Upper lobe of left lung (tissue), 6 donors: ENCODE results near the gene MCM5. TPM values are rescaled to one million over a fixed set of nuclear protein-coding genes. Genes with fewer than 3 reads are reported as not detected.
A peak's percentile ranks its signal among the peaks of the same experiment; 100 is the strongest.
"Not testable (repeated sequence)": the region's sequence is repeated elsewhere in the genome, so short reads cannot be mapped to it uniquely, and the experiment has no call there.

Experiments
- ATAC-seq, 2 donors: fragments of 200-7000 bp; cut with Tn5 transposase; one replicate each; pipeline ENCODE4 v1.9.1; 2022; ENCODE audit warnings: mild to moderate bottlenecking in 2 of 2, moderate library complexity in 2 of 2; ENCODE audit not compliant: low FRiP score in 2 of 2
- DNase-seq, 2 donors: peaks; one replicate each; pipeline ENCODE4 v3.0.0-alpha.2; 2019 to 2020
- H3K27ac ChIP-seq, 4 donors: fragments of 200-600 bp; sonication (generic); one replicate each; pipeline ENCODE4 v1.5.1; 2016 to 2019
- H3K27me3 ChIP-seq, 4 donors: fragments of 200-600 bp; sonication (generic); one replicate each; pipeline ENCODE4 v1.5.1; 2017 to 2019
- H3K36me3 ChIP-seq, 4 donors: fragments of 200-600 bp; sonication (generic); one replicate each; pipeline ENCODE4 v1.5.1; 2016 to 2019
- H3K4me1 ChIP-seq, 4 donors: fragments of 200-600 bp; sonication (generic); one replicate each; pipeline ENCODE4 v1.5.1; 2018 to 2019
- H3K4me3 ChIP-seq, 4 donors: fragments of 200-600 bp; sonication (generic); one replicate each; pipeline ENCODE4 v1.5.1; 2017 to 2019; ENCODE audit warnings: mild to moderate bottlenecking in 2 of 4, moderate library complexity in 1 of 4
- H3K9me3 ChIP-seq, 4 donors: fragments of 200-600 bp; sonication (generic); one replicate each; pipeline ENCODE4 v1.5.1; 2018 to 2019
- EP300 ChIP-seq, 4 donors: sonication (generic); formaldehyde crosslinking; IDR thresholded peaks; one replicate each; pipeline ENCODE4 v1.5.1; 2017; ENCODE audit warnings: antibody characterized with exemption in 4 of 4, control low read depth in 2 of 4
- POLR2A ChIP-seq, 4 donors: fragments of 450-650 bp; IDR thresholded peaks; one replicate each; pipeline ENCODE4 v1.5.1; 2016 to 2017; ENCODE audit warnings: antibody characterized with exemption in 4 of 4, mild to moderate bottlenecking in 2 of 4
- POLR2AphosphoS5 ChIP-seq, 2 donors: sonication (generic); formaldehyde crosslinking; IDR thresholded peaks; one replicate each; pipeline ENCODE4 v1.5.1; 2017; ENCODE audit warnings: antibody characterized with exemption in 2 of 2
- WGBS, 2 donors: methylation state at CpG; one replicate each; pipeline ENCODE4 v1.1.5; 2017 to 2018; 5-methylcytosine and 5-hydroxymethylcytosine counted together
- total RNA-seq, 6 donors: library from RNA; depleted of rRNA in 4 of 6; stranded (reverse); fragments of >200 nt in 4 of 6; gene quantifications; one replicate each; pipeline versions ENCODE4 v1.1.0 to v1.2.1, GENCODE V29; 2016 to 2021
- TF ChIP-seq, protein P1 (sequence below), 6 experiments: fragments of 450-650 bp in 4 of 6; fragments of 200-600 bp in 2 of 6; sonication (generic) in 2 of 6; IDR thresholded peaks; one replicate each; pipeline ENCODE4 v1.5.1; 2016 to 2019; ENCODE audit warnings: antibody characterized with exemption in 6 of 6
- donor health status: DM: no; HTN: no; CAD: no; lungs with moderate emphysema.
- donor health status: DM: no; HTN: yes; CAD: no; lungs with severe emphysema.

The MCM5 gene
- total RNA-seq, 6 donors from 2014 or later: 9.8 to 34.4 (median 20.2) TPM

DNA sequence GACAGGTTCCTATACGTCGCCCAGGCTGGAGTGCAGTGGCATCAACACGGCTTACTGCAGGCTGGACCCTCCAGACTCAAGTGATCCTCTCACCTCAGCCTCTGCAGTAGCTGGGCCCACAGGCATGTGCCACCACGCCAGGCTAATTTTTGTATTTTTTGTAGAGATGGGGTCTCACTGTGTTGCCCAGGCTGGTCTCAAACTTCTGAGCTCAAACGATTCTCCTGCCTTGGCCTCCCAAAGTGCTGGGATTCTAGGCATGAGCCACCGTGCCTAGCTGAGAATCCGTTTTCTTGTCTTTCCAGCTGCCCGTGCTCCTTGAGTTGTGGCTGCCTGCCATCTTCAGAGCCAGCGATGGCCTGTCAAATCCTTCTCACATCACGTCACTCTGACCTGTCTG is 56.8 kb downstream of the MCM5 start:
- Histone ChIP-seq H3K4me3 (no peak overlapping the region), H3K27ac (no peak overlapping the region), H3K27me3 (no peaks in the 10 kb centered on the region), H3K9me3 (no peaks in the 10 kb centered on the region), H3K36me3 (no peaks in the 10 kb centered on the region), H3K4me1 (peaks cover 2 to 15% (median 9%) of the 10 kb centered on the region in 4 donors)
- 84 to 85% methylated on average over 10 of the region's 10 CpGs for WGBS, 2 donors
- ATAC-seq (no peak), DNase-seq (no peak)
- TF ChIP-seq POLR2AphosphoS5 (IDR thresholded peaks at IDR 0.05) (no peak), POLR2A (IDR thresholded peaks at IDR 0.05) (no peak), EP300 (IDR thresholded peaks at IDR 0.05) (no peak)
- TF ChIP-seq, protein P1, sequence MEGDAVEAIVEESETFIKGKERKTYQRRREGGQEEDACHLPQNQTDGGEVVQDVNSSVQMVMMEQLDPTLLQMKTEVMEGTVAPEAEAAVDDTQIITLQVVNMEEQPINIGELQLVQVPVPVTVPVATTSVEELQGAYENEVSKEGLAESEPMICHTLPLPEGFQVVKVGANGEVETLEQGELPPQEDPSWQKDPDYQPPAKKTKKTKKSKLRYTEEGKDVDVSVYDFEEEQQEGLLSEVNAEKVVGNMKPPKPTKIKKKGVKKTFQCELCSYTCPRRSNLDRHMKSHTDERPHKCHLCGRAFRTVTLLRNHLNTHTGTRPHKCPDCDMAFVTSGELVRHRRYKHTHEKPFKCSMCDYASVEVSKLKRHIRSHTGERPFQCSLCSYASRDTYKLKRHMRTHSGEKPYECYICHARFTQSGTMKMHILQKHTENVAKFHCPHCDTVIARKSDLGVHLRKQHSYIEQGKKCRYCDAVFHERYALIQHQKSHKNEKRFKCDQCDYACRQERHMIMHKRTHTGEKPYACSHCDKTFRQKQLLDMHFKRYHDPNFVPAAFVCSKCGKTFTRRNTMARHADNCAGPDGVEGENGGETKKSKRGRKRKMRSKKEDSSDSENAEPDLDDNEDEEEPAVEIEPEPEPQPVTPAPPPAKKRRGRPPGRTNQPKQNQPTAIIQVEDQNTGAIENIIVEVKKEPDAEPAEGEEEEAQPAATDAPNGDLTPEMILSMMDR (IDR thresholded peaks at IDR 0.05): no peak

DNA sequence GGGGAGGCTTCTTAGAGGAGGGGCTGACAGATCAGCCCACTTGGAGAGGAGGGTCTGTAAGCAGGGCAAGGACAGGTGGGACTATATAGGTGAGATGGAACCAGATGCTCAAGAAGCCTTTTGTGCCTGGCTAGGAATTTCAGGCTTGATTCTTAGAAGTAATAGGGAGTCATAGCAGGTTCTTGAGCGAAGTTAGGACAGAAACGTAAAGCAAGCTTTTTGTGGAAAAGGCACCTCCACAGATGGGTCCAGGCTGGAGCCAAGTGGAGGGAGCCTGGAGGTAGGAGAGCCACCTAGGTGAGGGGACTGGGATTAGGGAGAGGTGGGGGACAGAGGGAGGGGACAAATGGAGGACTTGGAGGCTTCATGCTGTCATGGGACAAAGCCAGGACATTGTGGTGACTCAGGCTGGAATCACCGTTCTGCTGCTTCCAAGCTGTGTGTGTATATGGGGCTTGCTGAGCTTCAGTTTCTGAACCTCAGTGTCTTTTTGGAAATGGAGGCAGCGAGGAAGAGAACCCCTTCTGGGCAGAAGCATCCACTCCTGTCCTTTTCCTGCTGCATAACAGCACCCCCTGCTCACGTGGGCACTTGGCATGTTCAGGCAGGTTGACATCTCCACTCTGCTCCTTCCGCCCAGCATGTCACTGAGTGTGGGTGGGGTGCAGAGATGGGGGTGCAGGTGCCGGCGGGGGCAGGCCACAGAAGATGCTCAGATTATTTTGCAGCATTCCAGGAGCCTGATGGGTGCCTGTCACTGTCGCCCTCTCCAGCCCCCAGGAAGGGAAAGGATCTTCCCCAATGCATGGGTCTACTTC is 58.0 kb downstream of the MCM5 start:
- Histone ChIP-seq H3K4me3 (no peak overlapping the region), H3K36me3 (no peaks in the 10 kb centered on the region), H3K4me1 (peaks cover 0 to 3% (median 2%) of the 10 kb centered on the region in 4 donors), H3K9me3 (no peaks in the 10 kb centered on the region), H3K27me3 (no peaks in the 10 kb centered on the region), H3K27ac (no peak overlapping the region)
- TF ChIP-seq POLR2AphosphoS5 (IDR thresholded peaks at IDR 0.05): no peak
- TF ChIP-seq, protein P1 (IDR thresholded peaks at IDR 0.05): no peak
- TF ChIP-seq EP300 (IDR thresholded peaks at IDR 0.05): no peak
- TF ChIP-seq POLR2A (IDR thresholded peaks at IDR 0.05): no peak
- WGBS, 2 donors: 82 to 83% methylated on average over 9 of the region's 9 CpGs
- ATAC-seq (no peak), DNase-seq (no peak)

DNA sequence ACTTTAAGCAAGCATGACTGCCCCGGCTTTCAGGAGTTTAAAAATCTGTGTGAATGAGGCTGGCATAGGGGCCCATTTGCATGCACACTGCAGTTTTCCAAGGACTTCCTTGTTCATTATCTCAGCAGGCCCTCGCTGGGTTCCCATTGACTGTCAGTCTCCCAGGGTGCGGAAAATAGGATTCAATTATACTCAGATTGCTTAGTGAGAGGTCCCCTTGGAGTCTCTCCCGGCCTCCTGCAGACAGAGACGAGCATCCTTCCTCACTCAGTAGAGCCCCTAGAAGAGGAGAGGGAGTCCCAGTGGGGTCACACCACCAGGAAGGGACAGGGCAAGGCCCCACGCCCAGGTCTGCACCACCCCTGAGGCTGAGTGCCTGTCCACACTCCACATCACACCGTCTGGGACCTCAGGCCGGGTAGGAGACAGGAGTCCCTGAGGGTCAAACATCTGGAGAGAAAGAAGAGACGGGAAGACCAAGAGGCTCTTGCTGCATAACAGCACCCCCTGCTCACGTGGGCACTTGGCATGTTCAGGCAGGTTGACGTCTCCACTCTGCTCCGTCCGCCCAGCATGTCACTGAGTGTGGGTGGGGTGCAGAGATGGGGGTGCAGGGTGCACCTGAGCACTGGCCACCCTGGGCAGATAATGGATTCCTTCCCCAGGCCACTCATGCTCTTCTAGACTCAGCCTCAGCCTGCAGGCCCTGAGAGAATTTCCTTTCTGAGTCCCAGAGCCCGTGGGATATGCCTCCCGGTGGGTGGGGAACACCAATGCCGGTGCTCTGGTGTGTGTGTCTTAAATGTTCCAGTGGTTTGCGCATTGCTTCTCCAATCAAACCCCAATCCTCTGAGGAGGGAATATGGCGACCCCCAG is 58.8 kb downstream of the MCM5 start:
- Histone ChIP-seq H3K9me3 (no peaks in the 10 kb centered on the region), H3K27me3 (no peaks in the 10 kb centered on the region), H3K4me3 (no peak overlapping the region), H3K27ac (no peak overlapping the region), H3K36me3 (no peaks in the 10 kb centered on the region), H3K4me1 (no peaks in the 10 kb centered on the region)
- WGBS, 2 donors: 75 to 80% methylated on average over 12 to 17 of the region's 18 CpGs
- ATAC-seq (peak in 1 of 2 donors; percentile 47), DNase-seq (no peak)
- TF ChIP-seq, protein P1 (IDR thresholded peaks at IDR 0.05): no peak
- TF ChIP-seq POLR2AphosphoS5 (IDR thresholded peaks at IDR 0.05): no peak
- TF ChIP-seq EP300 (IDR thresholded peaks at IDR 0.05): no peak

DNA sequence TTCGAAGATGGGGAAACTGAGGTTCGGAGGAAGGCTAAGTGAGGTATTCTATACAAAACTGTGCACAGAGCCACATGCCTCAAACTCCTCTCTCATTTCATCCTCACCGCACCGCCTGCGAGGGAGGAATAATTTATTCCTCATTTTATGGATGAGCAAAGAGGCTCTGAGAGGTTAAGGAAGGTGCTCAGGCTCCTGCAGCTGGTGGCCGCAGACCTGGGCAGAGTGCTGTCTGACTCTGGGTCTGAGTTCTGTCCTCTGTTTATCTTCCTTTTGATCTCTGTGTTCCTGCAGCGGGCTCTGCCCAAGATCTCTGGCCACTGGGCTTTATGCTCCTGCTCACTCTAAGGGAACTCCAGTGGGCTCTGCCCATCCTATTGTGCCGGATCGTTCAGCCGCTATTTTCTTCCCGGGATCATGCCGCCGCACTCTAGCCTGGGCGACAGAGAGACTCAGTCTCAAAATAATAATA is 59.5 kb downstream of the MCM5 start:
- Histone ChIP-seq H3K27me3 (no peaks in the 10 kb centered on the region), H3K4me1 (no peaks in the 10 kb centered on the region), H3K27ac (no peak overlapping the region), H3K4me3 (no peak overlapping the region), H3K36me3 (no peaks in the 10 kb centered on the region), H3K9me3 (no peaks in the 10 kb centered on the region)
- WGBS, 2 donors: 94 to 96% methylated on average over 14 of the region's 14 CpGs
- no peak for ATAC-seq
- no peak for DNase-seq
- TF ChIP-seq POLR2AphosphoS5 (IDR thresholded peaks at IDR 0.05): no peak
- TF ChIP-seq, protein P1 (IDR thresholded peaks at IDR 0.05): no peak
- no peak for TF ChIP-seq EP300 (IDR thresholded peaks at IDR 0.05)
- no peak for TF ChIP-seq POLR2A (IDR thresholded peaks at IDR 0.05)

DNA sequence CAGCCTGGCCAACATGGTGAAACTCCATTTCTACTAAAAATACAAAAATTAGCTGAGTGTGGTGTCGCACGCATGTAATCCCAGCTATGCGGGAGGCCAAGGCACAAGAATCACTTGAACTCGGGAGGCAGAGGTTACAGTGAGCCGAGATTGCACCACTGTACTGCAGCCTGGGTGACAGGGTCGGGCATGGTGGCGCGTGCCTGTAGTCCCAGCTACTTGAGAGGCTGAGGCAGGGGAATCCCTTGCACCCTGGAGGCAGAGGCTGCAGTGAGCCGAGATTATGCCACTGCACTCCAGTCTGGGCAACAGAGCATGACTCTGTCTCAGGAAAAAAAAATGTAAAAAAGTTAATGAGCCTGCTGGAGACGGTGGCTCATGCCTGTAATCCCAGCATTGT is 60.0 kb downstream of the MCM5 start:
- not testable (repeated sequence) for ATAC-seq, H3K27me3 ChIP-seq, H3K4me3 ChIP-seq, DNase-seq, H3K9me3 ChIP-seq, H3K4me1 ChIP-seq, H3K27ac ChIP-seq, H3K36me3 ChIP-seq
- WGBS, 2 donors: 91 to 97% methylated on average over 10 of the region's 10 CpGs
